Parathyroid adenoma (tissue), 2 donors: Measurements from ENCODE around the gene SIRPG.

Experiments
- H2AFZ ChIP-seq: fragments of 300-600 bp; sonication (generic); one replicate; pipeline ENCODE4 v1.7.0; 2017; ENCODE audit warnings: antibody characterized with exemption, mild to moderate bottlenecking
- H3K27ac ChIP-seq: fragments of 300-600 bp; sonication (generic); one replicate; pipeline ENCODE4 v1.7.0; 2017
- H3K27me3 ChIP-seq: fragments of 300-600 bp; sonication (generic); one replicate; pipeline ENCODE4 v1.7.0; 2017; ENCODE audit warnings: low read length; ENCODE audit not compliant: control insufficient read depth, insufficient read depth
- H3K36me3 ChIP-seq: fragments of 300-600 bp; sonication (generic); one replicate; pipeline ENCODE4 v1.7.0; 2017; ENCODE audit warnings: low read length; ENCODE audit not compliant: control insufficient read depth, insufficient read depth
- H3K4me1 ChIP-seq: fragments of 300-600 bp; sonication (generic); one replicate; pipeline ENCODE4 v1.7.0; 2017; ENCODE audit warnings: control low read depth
- H3K4me2 ChIP-seq: fragments of 300-600 bp; sonication (generic); one replicate; pipeline ENCODE4 v1.7.0; 2017; ENCODE audit warnings: low read length
- H3K4me3 ChIP-seq: fragments of 300-600 bp; sonication (generic); one replicate; pipeline ENCODE4 v1.7.0; 2017; ENCODE audit warnings: low read depth, low read length
- H3K79me2 ChIP-seq: fragments of 300-600 bp; sonication (generic); one replicate; pipeline ENCODE4 v1.7.0; 2017; ENCODE audit warnings: control low read depth
- H3K9ac ChIP-seq: fragments of 300-600 bp; sonication (generic); one replicate; pipeline ENCODE4 v1.7.0; 2017; ENCODE audit warnings: mild to moderate bottlenecking
- H3K9me3 ChIP-seq: fragments of 300-600 bp; sonication (generic); one replicate; pipeline ENCODE4 v1.7.0; 2017; ENCODE audit warnings: low read length; ENCODE audit not compliant: control insufficient read depth
- TF ChIP-seq, protein P1 (sequence below): fragments of 300-600 bp; sonication (generic); IDR thresholded peaks from one replicate; pipeline ENCODE4 v1.7.0; 2017; ENCODE audit warnings: antibody characterized with exemption, mild to moderate bottlenecking
- donor health status: primary hyperparathyroidism.

SIRPG gene

DNA sequence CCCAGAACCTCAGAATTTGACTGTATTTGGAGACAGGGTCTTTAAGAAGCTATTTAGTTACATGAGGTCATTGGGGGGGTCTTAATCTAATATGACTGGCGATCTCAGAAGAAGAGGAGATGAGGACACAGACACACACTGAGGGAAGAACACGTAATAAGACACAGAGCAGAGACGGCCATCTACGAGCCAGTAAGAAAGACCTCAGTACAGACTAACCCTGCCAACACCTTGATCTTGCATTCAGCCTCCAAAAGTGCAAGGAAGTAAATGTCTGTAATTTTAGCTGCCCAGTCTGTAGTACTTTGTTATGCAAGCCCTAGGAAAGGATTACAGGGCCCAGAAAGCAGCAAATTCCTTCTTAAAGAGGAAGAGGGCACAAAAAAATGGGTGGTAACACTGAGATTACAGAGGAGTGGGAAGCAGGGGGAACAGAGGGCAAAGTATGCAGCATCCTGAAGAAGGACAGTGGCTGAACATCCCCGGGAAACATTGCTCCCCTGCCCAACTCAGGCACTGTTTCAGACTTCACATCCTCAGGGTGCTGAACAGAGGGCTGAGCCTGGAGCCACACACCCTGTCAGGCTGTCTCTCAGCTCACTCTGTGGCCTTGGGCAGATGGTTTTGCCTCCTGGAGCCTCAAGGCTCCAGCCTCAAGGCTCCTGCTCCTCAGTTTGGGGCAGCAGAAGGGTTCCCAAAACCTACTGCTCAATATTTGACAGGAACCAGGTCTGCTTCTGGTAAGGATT lies 27.9 kb upstream of the SIRPG start:
- H3K4me3 ChIP-seq: no peak overlapping the region
- H3K4me1 ChIP-seq: no peaks in the 10 kb centered on the region
- H3K9me3 ChIP-seq: no peaks in the 10 kb centered on the region
- H3K4me2 ChIP-seq: no peak overlapping the region
- no peak overlapping the region for H2AFZ ChIP-seq
- TF ChIP-seq, protein P1, sequence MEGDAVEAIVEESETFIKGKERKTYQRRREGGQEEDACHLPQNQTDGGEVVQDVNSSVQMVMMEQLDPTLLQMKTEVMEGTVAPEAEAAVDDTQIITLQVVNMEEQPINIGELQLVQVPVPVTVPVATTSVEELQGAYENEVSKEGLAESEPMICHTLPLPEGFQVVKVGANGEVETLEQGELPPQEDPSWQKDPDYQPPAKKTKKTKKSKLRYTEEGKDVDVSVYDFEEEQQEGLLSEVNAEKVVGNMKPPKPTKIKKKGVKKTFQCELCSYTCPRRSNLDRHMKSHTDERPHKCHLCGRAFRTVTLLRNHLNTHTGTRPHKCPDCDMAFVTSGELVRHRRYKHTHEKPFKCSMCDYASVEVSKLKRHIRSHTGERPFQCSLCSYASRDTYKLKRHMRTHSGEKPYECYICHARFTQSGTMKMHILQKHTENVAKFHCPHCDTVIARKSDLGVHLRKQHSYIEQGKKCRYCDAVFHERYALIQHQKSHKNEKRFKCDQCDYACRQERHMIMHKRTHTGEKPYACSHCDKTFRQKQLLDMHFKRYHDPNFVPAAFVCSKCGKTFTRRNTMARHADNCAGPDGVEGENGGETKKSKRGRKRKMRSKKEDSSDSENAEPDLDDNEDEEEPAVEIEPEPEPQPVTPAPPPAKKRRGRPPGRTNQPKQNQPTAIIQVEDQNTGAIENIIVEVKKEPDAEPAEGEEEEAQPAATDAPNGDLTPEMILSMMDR: no peak
- no peaks in the 10 kb centered on the region for H3K36me3 ChIP-seq
- no peaks in the 10 kb centered on the region for H3K79me2 ChIP-seq
- no peak overlapping the region for H3K9ac ChIP-seq
- no peak overlapping the region for H3K27ac ChIP-seq
- no peaks in the 10 kb centered on the region for H3K27me3 ChIP-seq

DNA sequence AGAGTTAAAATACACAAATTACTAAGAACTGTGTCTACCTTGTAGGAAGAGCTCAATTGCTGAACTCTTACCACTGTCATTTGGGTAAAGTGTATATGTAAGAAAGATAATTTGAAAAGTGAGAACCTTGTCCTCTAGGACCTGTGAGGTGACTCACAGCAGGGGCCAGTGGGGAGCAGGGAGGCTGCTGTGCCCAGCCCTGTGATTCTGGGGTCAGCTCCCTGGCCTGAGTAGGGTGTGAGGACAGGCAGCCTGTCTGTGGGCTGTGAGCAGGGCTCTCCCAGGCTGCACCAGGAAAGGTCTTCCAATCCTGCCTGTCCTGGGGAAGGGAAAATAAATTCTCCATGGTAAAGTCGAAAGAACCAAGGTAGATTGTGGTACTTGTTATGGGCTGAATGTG lies 27.3 kb upstream of the SIRPG start:
- Histone ChIP-seq H3K4me3 (no peak overlapping the region), H3K9me3 (no peaks in the 10 kb centered on the region), H3K27ac (no peak overlapping the region), H3K27me3 (no peaks in the 10 kb centered on the region), H3K4me1 (no peaks in the 10 kb centered on the region), H2AFZ (no peak overlapping the region), H3K36me3 (no peaks in the 10 kb centered on the region), H3K79me2 (no peaks in the 10 kb centered on the region), H3K9ac (no peak overlapping the region), H3K4me2 (no peak overlapping the region)
- TF ChIP-seq, protein P1: no peak

DNA sequence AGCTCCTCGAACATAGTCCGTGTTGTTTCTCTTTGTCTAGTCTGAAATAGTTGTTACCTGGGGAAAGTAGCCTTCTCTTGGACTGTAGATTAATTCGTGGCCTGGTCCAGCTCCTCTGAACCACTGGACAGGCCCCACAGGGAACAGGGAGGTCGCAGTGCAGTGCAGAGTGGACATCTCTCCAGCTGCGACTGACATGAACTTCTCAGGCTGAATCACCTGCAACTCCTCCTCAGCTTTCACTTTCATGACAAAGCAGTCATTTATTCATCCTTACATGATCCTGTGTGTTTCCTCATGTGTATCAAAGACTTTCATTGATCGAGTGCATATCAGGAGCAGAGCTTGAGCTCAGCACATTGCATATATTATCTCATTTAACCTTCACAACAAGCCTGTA lies 19.1 kb upstream of the SIRPG start:
- Histone ChIP-seq H3K4me3 (no peak overlapping the region), H3K9me3 (no peaks in the 10 kb centered on the region), H3K36me3 (no peaks in the 10 kb centered on the region), H3K4me1 (no peaks in the 10 kb centered on the region), H3K4me2 (no peak overlapping the region), H3K27me3 (no peaks in the 10 kb centered on the region), H3K9ac (no peak overlapping the region), H3K79me2 (no peaks in the 10 kb centered on the region), H3K27ac (no peak overlapping the region), H2AFZ (no peak overlapping the region)
- TF ChIP-seq, protein P1: no peak

GRCh38 chr20:1674990-1675780 lies 17.6 kb upstream of the SIRPG start:
- Histone ChIP-seq H3K36me3 (no peaks in the 10 kb centered on the region), H3K9me3 (no peaks in the 10 kb centered on the region)
- TF ChIP-seq, protein P1: no peak

More at GRCh38 chr20:1674990-1675780, 17.6 kb upstream of the SIRPG start:
- Histone ChIP-seq H3K4me1 (no peaks in the 10 kb centered on the region), H3K9ac (no peak overlapping the region), H2AFZ (no peak overlapping the region), H3K79me2 (no peaks in the 10 kb centered on the region), H3K27me3 (no peaks in the 10 kb centered on the region), H3K4me3 (no peak overlapping the region), H3K4me2 (no peak overlapping the region), H3K27ac (no peak overlapping the region)
